Activated CD4-positive, alpha-beta T cell treated with anti-CD3 and anti-CD28 coated beads, Interleukin-2, Interleukin-6, amounts not matched to agents 100 ng/mL and 50 ng/mL, durations not matched to agents 16 hours and 8 hours (primary cell): ENCODE results near the gene CCL1.

Source experiments
- DNase-seq: peaks from one replicate; pipeline ENCODE4 v3.0.0-alpha.2; 2020

Gene CCL1

DNA sequence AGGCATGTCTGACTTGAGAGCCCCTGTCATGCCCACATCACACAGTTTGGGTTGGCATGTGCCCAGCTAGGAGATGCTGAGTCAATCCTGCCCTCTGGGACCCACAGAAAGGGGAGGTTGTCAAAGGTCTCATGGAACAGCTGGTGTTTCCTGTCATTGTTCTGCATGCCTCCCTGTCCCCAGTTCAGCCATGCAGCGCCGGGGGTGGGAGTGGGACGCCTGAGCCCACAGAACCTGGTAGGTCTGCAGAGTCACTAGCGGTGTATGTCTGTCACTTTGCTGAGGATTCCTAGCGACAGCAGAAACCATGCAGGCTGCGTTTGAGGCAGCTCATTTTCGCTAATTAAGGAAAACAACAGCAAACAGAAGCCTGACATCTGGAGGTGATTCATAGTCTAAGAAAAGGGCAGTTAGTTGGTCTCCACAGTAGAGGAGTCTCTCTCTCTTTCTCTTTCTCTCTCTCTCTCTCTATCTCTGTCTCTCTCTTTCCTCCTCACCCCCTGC, 19.6 kb upstream of the CCL1 start:
- peak; percentile 84 for DNase-seq

GRCh38 chr17:34379868-34380267, 16.8 kb upstream of the CCL1 start:
- peak; percentile 62 for DNase-seq

DNA sequence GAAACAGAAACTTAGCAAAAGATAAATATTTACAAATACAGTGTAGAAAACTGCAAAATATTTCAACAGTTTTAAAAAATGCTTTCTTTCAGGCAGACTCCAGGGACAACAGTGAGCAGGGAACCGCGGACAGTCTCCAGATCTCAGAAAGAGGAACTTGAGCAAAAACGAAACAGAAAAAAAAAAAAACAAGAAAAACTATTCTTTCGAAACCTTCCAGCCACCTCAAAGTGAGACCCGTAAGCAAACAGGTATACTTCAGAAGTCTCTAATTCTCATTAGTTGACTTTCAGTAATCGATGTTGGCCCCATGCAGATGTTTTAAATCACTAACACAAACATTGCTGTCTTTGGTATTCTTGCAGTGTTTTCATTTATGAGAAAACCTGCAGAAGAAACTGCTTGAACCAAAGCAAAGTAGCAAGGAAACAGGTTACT, 15.7 kb upstream of the CCL1 start:
- DNase-seq: peak; percentile 68

GRCh38 chr17:34377078-34377823, 14.2 kb upstream of the CCL1 start:
- DNase-seq: peak; percentile 44

- DNase-seq: no peak
Measured at GRCh38 chr17:34375426-34375997, 12.5 kb upstream of the CCL1 start.

GRCh38 chr17:34374457-34374856, 11.4 kb upstream of the CCL1 start:
- DNase-seq: no peak

GRCh38 chr17:34371405-34372100, 8.5 kb upstream of the CCL1 start:
- DNase-seq: no peak

- no peak for DNase-seq
Measured at GRCh38 chr17:34370997-34371395, 8.0 kb upstream of the CCL1 start.

DNA sequence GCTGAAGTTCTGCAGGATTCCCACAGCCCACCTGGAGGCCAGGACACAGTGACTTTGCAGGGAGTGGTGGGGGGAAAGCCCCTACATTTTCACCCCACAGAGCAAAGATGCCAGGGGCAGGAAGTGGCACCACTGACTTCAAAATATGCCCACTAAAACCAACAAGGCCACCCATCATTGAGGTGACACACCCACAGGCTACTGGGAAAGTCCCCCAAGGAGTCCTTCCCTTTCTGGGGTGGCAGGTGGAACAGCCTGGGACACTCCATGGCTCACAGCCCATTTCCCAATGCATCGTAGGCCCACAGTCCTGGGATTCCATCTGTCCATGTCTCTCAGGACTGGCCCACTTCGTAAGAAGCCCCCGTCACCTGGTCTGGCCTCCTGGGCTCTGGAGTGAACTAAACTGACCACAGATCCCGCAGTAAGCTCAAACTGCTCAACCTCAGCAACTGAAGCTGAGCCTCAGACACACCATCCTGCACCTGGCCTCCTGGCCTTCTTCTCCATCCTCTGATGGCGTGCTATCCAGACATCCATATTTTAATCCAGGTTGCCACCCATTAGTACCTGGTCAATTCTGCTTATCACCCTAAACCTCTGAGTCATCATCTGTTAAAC, 7.5 kb upstream of the CCL1 start:
- no peak for DNase-seq

DNA sequence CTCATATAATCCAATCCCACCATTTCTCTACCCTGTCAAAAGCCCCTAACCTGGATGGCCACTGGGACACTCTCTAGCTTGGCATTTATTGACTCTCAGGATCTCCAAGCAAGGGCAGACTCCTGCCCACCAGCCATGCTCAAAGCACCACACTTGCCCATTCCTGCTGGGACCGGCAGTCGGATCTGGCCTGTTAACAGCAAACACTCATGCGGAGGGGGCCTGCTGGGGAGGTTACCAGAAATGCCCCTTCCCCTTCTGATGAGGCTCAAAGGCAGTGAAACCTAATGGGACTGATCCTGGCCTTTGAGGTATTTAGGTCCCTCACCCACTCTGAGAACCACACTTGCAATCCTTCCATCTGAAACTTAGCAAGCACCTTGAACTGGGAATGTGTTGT, 6.5 kb upstream of the CCL1 start:
- DNase-seq: no peak

- DNase-seq: no peak
Measured at GRCh38 chr17:34368946-34369500, 6.0 kb upstream of the CCL1 start.

- no peak for DNase-seq
Measured at GRCh38 chr17:34368196-34368945, 5.3 kb upstream of the CCL1 start.

- DNase-seq: no peak
Measured at GRCh38 chr17:34367486-34368195, 4.6 kb upstream of the CCL1 start.

GRCh38 chr17:34366529-34367107, 3.6 kb upstream of the CCL1 start:
- no peak for DNase-seq

DNA sequence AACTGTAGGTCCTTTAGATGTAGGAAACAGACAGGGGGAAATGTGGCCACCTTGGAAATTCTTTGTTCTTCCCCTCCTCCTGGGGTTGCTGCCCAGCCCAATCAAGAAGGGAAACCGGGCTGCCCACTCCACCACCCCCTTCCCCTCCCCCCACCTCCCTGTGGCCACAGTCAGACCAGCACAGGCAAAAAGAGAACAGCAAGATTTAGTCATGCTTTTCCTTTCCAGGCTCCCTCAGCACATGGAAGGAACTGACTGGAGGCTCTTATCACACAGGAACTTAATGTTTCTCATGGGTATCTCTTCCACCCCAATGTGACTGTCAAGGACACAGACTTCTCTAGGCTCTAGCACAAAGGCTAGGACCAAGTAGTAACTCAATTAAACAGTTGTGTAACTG, 3.0 kb upstream of the CCL1 start:
- no peak for DNase-seq

GRCh38 chr17:34365340-34365739, 2.3 kb upstream of the CCL1 start:
- DNase-seq: no peak

GRCh38 chr17:34364751-34365150, 1.7 kb upstream of the CCL1 start:
- no peak for DNase-seq

DNA sequence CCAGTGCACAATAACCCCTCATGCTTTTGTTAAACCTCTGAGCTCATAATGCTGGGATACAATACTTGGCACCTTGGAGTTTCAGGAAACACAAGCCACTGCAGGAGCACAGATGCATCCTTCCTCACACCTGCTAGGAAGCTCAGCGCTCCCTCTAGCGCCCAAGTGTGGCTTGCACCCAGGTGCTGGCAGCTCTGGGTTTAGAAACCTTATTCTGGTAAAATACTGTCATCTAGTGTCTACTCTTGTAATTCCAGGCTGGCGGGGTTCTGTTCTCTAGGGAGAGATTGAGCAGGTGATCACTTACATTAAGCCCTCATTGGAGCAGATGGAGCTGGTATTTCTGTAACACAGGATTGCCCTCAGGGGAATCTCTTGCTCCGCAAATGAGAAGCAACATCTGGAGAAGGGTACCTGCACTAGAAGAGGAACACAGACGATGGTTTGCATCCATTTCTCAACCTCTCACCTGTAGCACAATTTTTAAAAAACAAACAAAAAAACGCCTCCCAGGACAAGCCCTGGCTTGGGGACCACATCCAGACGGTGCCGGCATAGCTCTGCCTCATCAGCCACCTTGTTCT, 1.5 kb downstream of the CCL1 start:
- peak; percentile 90 for DNase-seq

GRCh38 chr17:34360601-34361270, 2.3 kb downstream of the CCL1 start:
- DNase-seq: no peak

DNA sequence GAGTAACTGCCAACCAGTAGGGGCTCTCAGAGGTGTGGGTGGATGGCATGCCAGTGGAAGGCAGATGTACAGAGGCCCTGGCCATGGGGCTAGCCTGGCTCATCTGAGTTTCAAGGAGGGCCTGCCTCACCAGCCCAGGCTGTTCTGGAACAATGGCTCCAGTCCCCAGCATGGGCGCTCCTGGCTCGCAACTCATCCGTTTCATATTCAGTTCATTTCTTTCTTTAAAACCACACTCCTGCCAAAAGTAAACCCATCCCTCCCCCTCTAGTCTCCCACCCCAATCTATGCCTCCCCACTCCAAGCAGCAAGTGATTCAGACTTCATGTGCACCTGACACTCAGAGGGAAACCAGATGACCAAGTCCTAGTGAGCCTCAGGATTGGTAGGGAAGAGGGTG, 4.4 kb downstream of the CCL1 start:
- no peak for DNase-seq
